GM12878 (cell line): ENCODE data around the gene FXYD7. TPM values are rescaled to one million over a fixed set of nuclear protein-coding genes. Genes with fewer than 3 reads are reported as not detected.

Source experiments
- ATAC-seq: fragments of 200-7000 bp; cut with Tn5 transposase; 3 replicates; pipeline ENCODE4 v1.9.1; 2020; ENCODE audit warnings: mild to moderate bottlenecking, moderate library complexity
- BruUV-seq: library from RNA; stranded (reverse); fragments of 400-500 nt; replicated peaks from 2 replicates; lab custom pipeline; 2021; lab: Mats Ljungman, UMichigan
- CTCF ChIA-PET: fragments of 300-600 bp; sonication (Branson Sonifier 250); formaldehyde crosslinking; extraction: SDS; loops from one replicate; lab custom pipeline; 2021; ENCODE audit warnings: inconsistent platforms; lab: Yijun Ruan, JAX
- POLR2A ChIA-PET: fragments of 350-600 bp; formaldehyde crosslinking; extraction: SDS; loops from one replicate; lab custom pipeline; 2021; ENCODE audit warnings: inconsistent platforms; lab: Charles Lee
- RAD21 ChIA-PET: fragments of 300-600 bp; sonication (Branson Sonifier 250); formaldehyde crosslinking; loops from one replicate; lab custom pipeline; 2023; ENCODE audit warnings: antibody characterized with exemption; ENCODE audit not compliant: unreplicated experiment; lab: Charles Lee
- SMC1A ChIA-PET: fragments of 300-600 bp; sonication (Branson Sonifier 250); formaldehyde crosslinking; loops from one replicate; lab custom pipeline; 2023; ENCODE audit not compliant: unreplicated experiment, uncharacterized antibody; lab: Charles Lee
- DNase-seq: peaks from one replicate; pipeline ENCODE4 v3.0.0-alpha.2; 2011; ENCODE audit warnings: low read depth, low spot score
- FAIRE-seq: peaks from 3 replicates; lab custom pipeline; 2011; peaks lifted over from hg19 to GRCh38; lab: Jason Lieb, UNC
- H2AFZ ChIP-seq: 2 replicates; pipeline ENCODE4 v1.6.0; 2011; ENCODE audit warnings: low read depth, low read length, control low read depth; ENCODE audit not compliant: control insufficient read depth
- H3K27ac ChIP-seq: 2 replicates; pipeline ENCODE4 v1.5.1; 2011; ENCODE audit warnings: control low read depth; ENCODE audit not compliant: control insufficient read depth, insufficient read depth
- H3K27me3 ChIP-seq, 2 experiments: replicated peaks in 1 of 2; 2 replicates each; pipeline versions ENCODE4 v1.6.0 to v1.6.1; 2011; ENCODE audit warnings: low read length in 1 of 2; ENCODE audit not compliant: control insufficient read depth in 2 of 2, insufficient read depth in 2 of 2
- H3K36me3 ChIP-seq, 2 experiments: 2 replicates each; pipeline ENCODE4 v1.5.1; 2011; ENCODE audit warnings: low read length in 1 of 2; ENCODE audit not compliant: control insufficient read depth in 2 of 2, insufficient read depth in 2 of 2
- H3K4me1 ChIP-seq: 2 replicates; pipeline ENCODE4 v1.6.1; 2011; ENCODE audit warnings: mild to moderate bottlenecking, low read length, moderate library complexity, mixed read lengths; ENCODE audit not compliant: control insufficient read depth, insufficient read depth
- H3K4me2 ChIP-seq: 2 replicates; pipeline ENCODE4 v1.6.0; 2011; ENCODE audit warnings: control low read depth; ENCODE audit not compliant: control insufficient read depth, insufficient read depth
- H3K4me3 ChIP-seq: fragments of 200-600 bp; sonication (generic); 2 replicates; pipeline ENCODE4 v1.5.1; 2016
- H3K79me2 ChIP-seq: 2 replicates; pipeline ENCODE4 v1.6.0; 2011; ENCODE audit warnings: low read length; ENCODE audit not compliant: control insufficient read depth, insufficient read depth
- H3K9ac ChIP-seq: 2 replicates; pipeline ENCODE4 v1.8.0; 2011; ENCODE audit warnings: low read length, control low read depth, mixed read lengths; ENCODE audit not compliant: control insufficient read depth, insufficient read depth
- H3K9me3 ChIP-seq: replicated peaks from 3 replicates; pipeline ENCODE4 v1.5.1; 2011; ENCODE audit warnings: mild to moderate bottlenecking, low read length; ENCODE audit not compliant: control insufficient read depth, insufficient read depth
- H4K20me1 ChIP-seq: 2 replicates; pipeline ENCODE4 v1.6.0; 2011; ENCODE audit not compliant: control insufficient read depth, insufficient read depth
- CHD2 ChIP-seq: IDR thresholded peaks from 2 replicates; pipeline ENCODE4 v1.6.1; 2011; ENCODE audit warnings: low read depth, low read length, improper control_type of control experiment, borderline replicate concordance
- CTCF ChIP-seq, 3 experiments: IDR thresholded peaks in 2 of 3; conservative IDR thresholded peaks in 1 of 3; 2 replicates each; pipeline ENCODE4 v1.5.1; 2011; ENCODE audit warnings: low read depth in 3 of 3, low read length in 3 of 3, mild to moderate bottlenecking in 3 of 3, control low read depth in 2 of 3, moderate library complexity in 2 of 3, inconsistent platforms in 1 of 3, mixed read lengths in 1 of 3; ENCODE audit not compliant: control insufficient read depth in 2 of 3, insufficient read depth in 1 of 3; ENCODE audit errors: extremely low read depth in 1 of 3
- GATAD2B ChIP-seq: fragments of 450-650 bp; conservative IDR thresholded peaks from 2 replicates; pipeline ENCODE4 v1.6.1; 2017; ENCODE audit warnings: low read depth, mild to moderate bottlenecking, moderate library complexity
- IKZF1 ChIP-seq: fragments of 450-650 bp; conservative IDR thresholded peaks from 2 replicates; pipeline ENCODE4 v1.6.1; 2017; ENCODE audit warnings: antibody characterized with exemption, mild to moderate bottlenecking
- IKZF2 ChIP-seq, 2 experiments: fragments of 450-650 bp; IDR thresholded peaks; 2 replicates each; pipeline ENCODE4 v1.6.1; 2017; ENCODE audit warnings: mild to moderate bottlenecking in 2 of 2, moderate library complexity in 2 of 2
- KLF5 ChIP-seq: fragments of 450-650 bp; IDR thresholded peaks from 2 replicates; pipeline ENCODE4 v1.6.1; 2014; ENCODE audit warnings: mild to moderate bottlenecking; ENCODE audit not compliant: partially characterized antibody
- MAX ChIP-seq: IDR thresholded peaks from 2 replicates; pipeline ENCODE4 v1.6.1; 2012; ENCODE audit warnings: low read depth, low read length, improper control_type of control experiment
- NBN ChIP-seq: fragments of 450-650 bp; IDR thresholded peaks from 2 replicates; pipeline ENCODE4 v1.6.1; 2016
- NRF1 ChIP-seq: conservative IDR thresholded peaks from 2 replicates; pipeline ENCODE4 v1.6.1; 2011; ENCODE audit warnings: mild to moderate bottlenecking, low read depth, low read length, improper control_type of control experiment
- POU2F2 ChIP-seq: IDR thresholded peaks from 3 replicates; pipeline ENCODE4 v1.6.1; 2011; ENCODE audit warnings: low read depth, mild to moderate bottlenecking, low read length, borderline replicate concordance
- RAD21 ChIP-seq: IDR thresholded peaks from 2 replicates; pipeline ENCODE4 v1.6.1; 2011; ENCODE audit warnings: mild to moderate bottlenecking, low read depth, low read length, moderate library complexity; ENCODE audit not compliant: insufficient read depth
- RBBP5 ChIP-seq: fragments of 200-600 bp; sonication (generic); conservative IDR thresholded peaks from 2 replicates; pipeline ENCODE4 v1.6.1; 2016
- SMAD1 ChIP-seq: fragments of 450-650 bp; IDR thresholded peaks from 2 replicates; pipeline ENCODE4 v1.6.1; 2018; ENCODE audit warnings: mild to moderate bottlenecking, low read depth; ENCODE audit not compliant: partially characterized antibody
- SMARCA5 ChIP-seq: fragments of 450-650 bp; IDR thresholded peaks from 2 replicates; pipeline ENCODE4 v1.6.1; 2017; ENCODE audit warnings: mild to moderate bottlenecking
- SMC3 ChIP-seq: IDR thresholded peaks from 2 replicates; pipeline ENCODE4 v1.6.1; 2011; ENCODE audit warnings: low read length, improper control_type of control experiment, borderline replicate concordance
- TBL1XR1 ChIP-seq: IDR thresholded peaks from 2 replicates; pipeline ENCODE4 v1.6.1; 2012; ENCODE audit warnings: low read depth, low read length, improper control_type of control experiment
- YY1 ChIP-seq: IDR thresholded peaks from 2 replicates; pipeline ENCODE4 v1.6.1; 2011; ENCODE audit warnings: low read depth, mild to moderate bottlenecking, low read length
- ZNF384 ChIP-seq: IDR thresholded peaks from 2 replicates; pipeline ENCODE4 v1.6.1; 2012; ENCODE audit warnings: low read depth, mild to moderate bottlenecking, low read length, improper control_type of control experiment, borderline replicate concordance
- WGBS: methylation state at CpG from one replicate; pipeline ENCODE4 v1.1.6; 2016; ENCODE audit warnings: low lambda C conversion rate; ENCODE audit not compliant: insufficient replicate concordance, insufficient coverage; ENCODE audit errors: missing lambda C conversion rate; 5-methylcytosine and 5-hydroxymethylcytosine counted together
- in situ Hi-C: fragments of 300-500 bp; cut with MboI; formaldehyde crosslinking; loops from 9 replicates; pipeline ENCODE4 v1.14.3; 2018; ENCODE audit warnings: mixed read lengths
- intact Hi-C: fragments of 100-400 bp; cut with micrococcal nuclease; formaldehyde crosslinking; loops from one replicate; pipeline ENCODE4 v1.14.2; 2022; ENCODE audit not compliant: unreplicated experiment
- polyA plus RNA-seq, 11 experiments: library from polyadenylated mRNA; depleted of rRNA in 4 of 11; unstranded in 6 of 11; stranded (reverse) in 5 of 11; fragments of >200 nt; fragmentation: Nextera tagmentation in 4 of 11; fragmentation: Illumina TruSeq in 1 of 11; extraction: Ambion mirVana in 4 of 11; extraction: Trizol in 1 of 11; gene quantifications; 1 replicate in 1 of 11; 2 replicates in 10 of 11; pipeline versions ENCODE4 v1.2.1 to v1.2.3, GENCODE V29; 2011 to 2016; ENCODE audit warnings: inconsistent platforms in 2 of 11, missing spikeins in 2 of 11, low read depth in 1 of 11
- total RNA-seq, 4 experiments: library from RNA; depleted of rRNA in 3 of 4; stranded (reverse); fragments of >200 nt in 3 of 4; fragmentation: Illumina TruSeq in 1 of 4; extraction: Trizol in 1 of 4; gene quantifications; 2 replicates each; pipeline versions ENCODE4 v1.2.1 to v1.2.3, GENCODE V29; 2013 to 2021
- TF ChIP-seq, protein P1 (sequence below): IDR thresholded peaks from 2 replicates; pipeline ENCODE4 v1.6.1; 2012; ENCODE audit warnings: low read depth, low read length, improper control_type of control experiment

Gene FXYD7
- total and polyA plus RNA-seq, 10 of the 15 experiments (the other 5 are each of a cell fraction or from before 2014, with no cell fraction given), result 0.07 to 0.28 (median 0.12) TPM; not detected in 7

DNA sequence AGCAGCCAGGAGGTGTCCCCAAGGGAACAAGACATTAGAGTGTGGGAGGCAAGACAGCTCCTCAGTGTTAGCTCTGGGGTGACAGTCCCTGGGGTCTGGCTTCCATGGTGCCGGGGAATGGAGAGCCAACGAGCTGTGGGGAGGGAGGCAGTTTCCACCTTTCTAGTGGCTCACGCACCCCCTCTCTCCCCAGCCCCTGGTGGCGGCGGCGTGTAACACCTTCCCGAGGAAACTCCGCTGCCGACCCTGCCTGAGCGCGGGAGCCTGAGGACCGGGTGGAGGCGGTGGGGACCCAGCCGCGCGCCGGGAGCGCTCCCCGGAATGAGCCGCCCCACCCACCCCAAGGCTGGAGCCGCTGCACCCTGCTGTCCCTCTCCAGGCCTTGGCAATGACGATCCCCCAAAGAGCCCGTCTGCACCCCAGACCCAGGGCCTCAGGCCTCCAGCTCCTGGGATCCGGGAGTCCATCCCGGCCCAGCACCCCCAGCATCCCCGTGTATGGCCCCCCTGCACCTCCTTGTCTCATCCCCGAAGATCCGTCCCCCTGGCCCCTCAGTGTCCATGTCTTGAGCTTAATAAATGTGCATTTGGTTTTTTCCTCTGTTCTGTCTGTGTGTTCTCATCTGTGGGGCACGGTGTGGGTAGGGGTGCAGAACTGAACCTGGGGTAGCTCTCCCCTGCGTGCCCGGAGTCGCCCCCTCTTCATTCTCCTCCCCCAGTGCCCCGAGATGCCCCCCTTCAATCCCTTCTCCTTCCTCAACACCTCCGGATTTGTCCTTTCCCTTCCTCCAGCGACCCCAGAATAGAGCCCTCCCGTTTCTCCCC lies 10.9 kb downstream of the FXYD7 start:
- ChIA-PET CTCF (interaction anchor here (0.6 to 2.6 kb wide), 11 partner anchors 8 to 380 kb away, joined by 3 to 26 read pairs (median 4); partner anchors contain the start of gene FXYD7), RAD21 (interaction anchor here (0.9 to 2.3 kb wide), 5 partner anchors 12 to 63 kb away, joined by 3 to 17 read pairs (median 4); no protein-coding TSS in a partner anchor), SMC1A (interaction anchor here (1.2 to 2.0 kb wide), 3 partner anchors 12 to 109 kb away, joined by 4 to 17 read pairs (median 8); partner anchors contain the start of gene FXYD7), POLR2A (interaction anchor here (0.6 to 1.5 kb wide), 9 partner anchors 13 to 201 kb away, joined by 3 to 5 read pairs (median 4); no protein-coding TSS in a partner anchor)
- Histone ChIP-seq H3K4me3 (peak overlapping the region; percentile 98), H3K4me1 (peaks cover 6% of the 10 kb centered on the region), H4K20me1 (no peaks in the 10 kb centered on the region), H2AFZ (peak overlapping the region; percentile 59), H3K9ac (peak overlapping the region; percentile 75; the same call in 1 of the 2 replicates), H3K4me2 (peak overlapping the region; percentile 81), H3K27me3 (peaks cover 0 to 3% of the 10 kb centered on the region in 2 experiments; a peak in 1 of 4 replicates), H3K79me2 (peaks cover 19% of the 10 kb centered on the region), H3K27ac (peak overlapping the region; percentile 34), H3K9me3 (no peaks in the 10 kb centered on the region), H3K36me3 (peaks cover 0 to 10% of the 10 kb centered on the region in 2 experiments; a peak in 3 of 4 replicates)
- FAIRE-seq, result peak; percentile 65
- 0% methylated on average over 20 of the region's 36 CpGs for WGBS
- in situ Hi-C loops, result no loop called here
- peak; percentile 81 for ATAC-seq
- no TSS peak for BruUV-seq
- TF ChIP-seq MAX, result 0 out of 2 replicates have a peak, but pooled peaks have one; percentile 29
- TF ChIP-seq SMC3, result peak; percentile 37; the same call in 1 of the 2 replicates
- peak; percentile 74 for TF ChIP-seq IKZF1
- TF ChIP-seq YY1, result 0 out of 2 replicates have a peak, but pooled peaks have one; percentile 41
- 0 out of 2 replicates have a peak, but pooled peaks have one; percentile 36 for TF ChIP-seq GATAD2B
- peak; percentile 52 to 82 (median 54) for TF ChIP-seq CTCF (IDR thresholded peaks at IDR 0.05 in 2 of 3, conservative IDR thresholded peaks at IDR 0.05 in 1 of 3; ENCODE audit: control insufficient read depth in 2 of 3, extremely low read depth in 1 of 3, insufficient read depth in 1 of 3, low read depth in 3 of 3, low read length in 3 of 3)
- no peak for TF ChIP-seq RBBP5
- TF ChIP-seq NBN, result 0 out of 2 replicates have a peak, but pooled peaks have one; percentile 16
- no peak for TF ChIP-seq NRF1
- 0 out of 2 replicates have a peak, but pooled peaks have one; percentile 7 for TF ChIP-seq RAD21
- no peak for TF ChIP-seq ZNF384
- TF ChIP-seq CHD2, result 0 out of 2 replicates have a peak, but pooled peaks have one; percentile 18
- peak; percentile 56; the same call in 1 of the 2 replicates for TF ChIP-seq SMARCA5
- no peak for TF ChIP-seq POU2F2
- TF ChIP-seq TBL1XR1, result 0 out of 2 replicates have a peak, but pooled peaks have one; percentile 29
- no peak for TF ChIP-seq KLF5
- 0 out of 4 replicates have a peak, but pooled peaks have one; percentile 26 to 27 for TF ChIP-seq IKZF2 (IDR thresholded peaks at IDR 0.05)
- TF ChIP-seq, protein P1, sequence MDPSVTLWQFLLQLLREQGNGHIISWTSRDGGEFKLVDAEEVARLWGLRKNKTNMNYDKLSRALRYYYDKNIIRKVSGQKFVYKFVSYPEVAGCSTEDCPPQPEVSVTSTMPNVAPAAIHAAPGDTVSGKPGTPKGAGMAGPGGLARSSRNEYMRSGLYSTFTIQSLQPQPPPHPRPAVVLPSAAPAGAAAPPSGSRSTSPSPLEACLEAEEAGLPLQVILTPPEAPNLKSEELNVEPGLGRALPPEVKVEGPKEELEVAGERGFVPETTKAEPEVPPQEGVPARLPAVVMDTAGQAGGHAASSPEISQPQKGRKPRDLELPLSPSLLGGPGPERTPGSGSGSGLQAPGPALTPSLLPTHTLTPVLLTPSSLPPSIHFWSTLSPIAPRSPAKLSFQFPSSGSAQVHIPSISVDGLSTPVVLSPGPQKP, result 0 out of 2 replicates have a peak, but pooled peaks have one; percentile 35
- no peak for TF ChIP-seq SMAD1
- intact Hi-C loops, result no loop called here
- DNase-seq, result no peak
